ENCODE results near the gene PCCA. TPM values are rescaled to one million over a fixed set of nuclear protein-coding genes. Genes with fewer than 3 reads are reported as not detected.
"Not testable (repeated sequence)": the region's sequence is repeated elsewhere in the genome, so short reads cannot be mapped to it uniquely, and the experiment has no call there.

The PCCA gene
- total RNA-seq, 4 donors from 2014 or later, result 21.2 to 40.9 (median 31.6) TPM

DNA sequence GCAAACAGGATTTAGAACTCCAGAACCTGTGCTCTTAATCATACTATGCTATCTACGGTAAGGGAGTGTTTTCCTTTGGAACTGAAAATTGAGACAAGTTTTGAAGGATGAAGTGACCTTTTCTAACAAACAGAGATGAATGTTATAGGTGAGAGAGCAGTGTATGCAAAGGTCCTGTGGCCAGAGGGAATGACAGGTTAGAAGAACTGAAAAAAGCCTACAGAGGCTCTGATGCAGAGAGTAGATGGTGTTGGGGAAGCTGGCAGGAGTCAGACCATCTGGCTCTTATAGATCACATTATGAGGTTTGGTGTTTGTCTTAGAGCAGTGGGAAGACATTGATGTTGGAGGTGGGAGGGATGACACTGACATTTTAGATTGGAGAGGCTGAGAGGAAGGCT, 2.0 kb downstream of the PCCA start:
- 93% methylated on average over 1 of the region's 1 CpG for WGBS
- no peaks in the 10 kb centered on the region for H3K9me3 ChIP-seq
- no peak overlapping the region for H3K27ac ChIP-seq
- TF ChIP-seq POLR2AphosphoS5 (IDR thresholded peaks at IDR 0.05), result no peak
- TF ChIP-seq, protein P1, sequence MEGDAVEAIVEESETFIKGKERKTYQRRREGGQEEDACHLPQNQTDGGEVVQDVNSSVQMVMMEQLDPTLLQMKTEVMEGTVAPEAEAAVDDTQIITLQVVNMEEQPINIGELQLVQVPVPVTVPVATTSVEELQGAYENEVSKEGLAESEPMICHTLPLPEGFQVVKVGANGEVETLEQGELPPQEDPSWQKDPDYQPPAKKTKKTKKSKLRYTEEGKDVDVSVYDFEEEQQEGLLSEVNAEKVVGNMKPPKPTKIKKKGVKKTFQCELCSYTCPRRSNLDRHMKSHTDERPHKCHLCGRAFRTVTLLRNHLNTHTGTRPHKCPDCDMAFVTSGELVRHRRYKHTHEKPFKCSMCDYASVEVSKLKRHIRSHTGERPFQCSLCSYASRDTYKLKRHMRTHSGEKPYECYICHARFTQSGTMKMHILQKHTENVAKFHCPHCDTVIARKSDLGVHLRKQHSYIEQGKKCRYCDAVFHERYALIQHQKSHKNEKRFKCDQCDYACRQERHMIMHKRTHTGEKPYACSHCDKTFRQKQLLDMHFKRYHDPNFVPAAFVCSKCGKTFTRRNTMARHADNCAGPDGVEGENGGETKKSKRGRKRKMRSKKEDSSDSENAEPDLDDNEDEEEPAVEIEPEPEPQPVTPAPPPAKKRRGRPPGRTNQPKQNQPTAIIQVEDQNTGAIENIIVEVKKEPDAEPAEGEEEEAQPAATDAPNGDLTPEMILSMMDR (IDR thresholded peaks at IDR 0.05), result no peak
- no peak for TF ChIP-seq POLR2A (IDR thresholded peaks at IDR 0.05)
- no peak for TF ChIP-seq EP300 (IDR thresholded peaks at IDR 0.05)
- H3K36me3 ChIP-seq, result no peaks in the 10 kb centered on the region
- no peak overlapping the region for H3K4me3 ChIP-seq
- no peaks in the 10 kb centered on the region for H3K27me3 ChIP-seq
- DNase-seq (ENCODE audit: low spot score in 2 of 2), result no peak
- H3K4me1 ChIP-seq, result peaks cover 24% of the 10 kb centered on the region

DNA sequence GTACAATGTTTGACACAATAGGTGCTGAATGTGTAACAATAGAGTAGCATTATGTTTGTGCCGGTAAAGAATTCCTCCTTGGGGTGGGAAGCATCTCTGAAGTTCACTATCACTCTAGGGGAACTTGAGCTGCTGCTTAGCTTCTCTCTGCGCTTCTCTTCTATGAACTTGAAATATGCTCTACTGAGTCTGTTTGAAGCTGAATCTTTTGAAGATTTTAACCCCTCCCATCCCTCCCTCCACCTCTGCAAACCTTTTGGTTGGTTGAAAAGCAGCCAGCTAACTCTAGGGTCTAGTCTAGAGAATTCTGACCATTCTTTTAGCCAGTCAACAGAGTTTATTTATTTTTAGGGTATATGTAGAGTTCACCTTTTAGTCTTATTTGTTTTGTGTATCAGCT, 2.5 kb downstream of the PCCA start:
- H3K9me3 ChIP-seq, result no peaks in the 10 kb centered on the region
- 75% methylated on average over 2 of the region's 2 CpGs for WGBS
- H3K4me1 ChIP-seq, result peaks cover 24% of the 10 kb centered on the region
- H3K27ac ChIP-seq, result no peak overlapping the region
- no peak for DNase-seq (ENCODE audit: low spot score in 2 of 2)
- H3K4me3 ChIP-seq, result no peak overlapping the region
- H3K36me3 ChIP-seq, result no peaks in the 10 kb centered on the region
- TF ChIP-seq EP300 (IDR thresholded peaks at IDR 0.05) (no peak), POLR2AphosphoS5 (IDR thresholded peaks at IDR 0.05) (no peak), POLR2A (IDR thresholded peaks at IDR 0.05) (no peak)
- TF ChIP-seq, protein P1 (IDR thresholded peaks at IDR 0.05), result no peak
- H3K27me3 ChIP-seq, result no peaks in the 10 kb centered on the region

DNA sequence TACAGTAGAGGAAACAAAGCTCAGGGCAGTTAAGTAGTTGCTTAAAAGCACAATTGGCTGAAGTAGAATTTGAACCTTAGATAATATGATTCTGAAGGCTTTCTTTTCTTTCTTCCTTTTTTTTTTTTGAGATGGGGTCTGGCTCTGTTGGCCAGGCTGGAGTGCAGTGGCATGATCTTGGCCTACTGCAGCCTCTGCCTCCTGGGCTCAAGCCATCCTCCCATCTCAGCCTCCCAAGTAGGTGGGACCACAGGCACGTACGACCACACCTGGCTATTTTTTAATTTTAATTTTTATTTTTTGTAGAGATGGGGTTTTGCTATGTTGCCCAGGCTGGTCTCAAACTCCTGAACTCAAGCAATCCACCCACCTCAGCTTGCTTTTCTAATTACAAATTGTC, 3.4 kb downstream of the PCCA start:
- H3K4me3 ChIP-seq; DNase-seq (ENCODE audit: low spot score in 2 of 2); H3K27me3 ChIP-seq; H3K27ac ChIP-seq; H3K36me3 ChIP-seq; H3K9me3 ChIP-seq: not testable (repeated sequence)
- WGBS, result 96% methylated on average over 2 of the region's 2 CpGs
- peaks cover 24% of the 10 kb centered on the region for H3K4me1 ChIP-seq

DNA sequence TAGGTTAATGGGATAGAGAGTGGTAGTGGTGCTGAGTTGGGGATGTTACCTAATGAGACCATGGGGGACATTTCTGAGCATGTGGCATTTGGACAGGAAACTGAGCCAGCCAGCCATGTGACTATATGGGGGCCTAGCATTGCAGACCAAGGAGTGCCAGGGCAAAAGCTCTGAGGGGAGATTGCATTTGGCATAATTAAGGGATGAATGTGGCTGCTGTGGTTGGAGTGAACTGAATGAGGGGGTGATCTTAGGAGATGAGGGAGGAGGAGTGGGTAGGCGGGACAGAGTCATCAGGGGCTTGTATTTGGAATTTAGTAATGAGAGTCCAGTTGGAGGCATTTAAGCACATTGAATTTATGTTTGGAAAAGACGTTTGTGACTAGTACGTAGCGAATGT, 6.6 kb downstream of the PCCA start:
- Histone ChIP-seq H3K27ac (no peak overlapping the region), H3K4me1 (peaks cover 19% of the 10 kb centered on the region), H3K9me3 (no peaks in the 10 kb centered on the region), H3K27me3 (no peaks in the 10 kb centered on the region), H3K36me3 (no peaks in the 10 kb centered on the region), H3K4me3 (no peak overlapping the region)
- no peak for DNase-seq (ENCODE audit: low spot score in 2 of 2)
- no peak for TF ChIP-seq EP300 (IDR thresholded peaks at IDR 0.05)
- TF ChIP-seq POLR2A (IDR thresholded peaks at IDR 0.05), result no peak
- no peak for TF ChIP-seq POLR2AphosphoS5 (IDR thresholded peaks at IDR 0.05)
- TF ChIP-seq, protein P1 (IDR thresholded peaks at IDR 0.05), result no peak
- WGBS, result 95% methylated on average over 4 of the region's 4 CpGs

DNA sequence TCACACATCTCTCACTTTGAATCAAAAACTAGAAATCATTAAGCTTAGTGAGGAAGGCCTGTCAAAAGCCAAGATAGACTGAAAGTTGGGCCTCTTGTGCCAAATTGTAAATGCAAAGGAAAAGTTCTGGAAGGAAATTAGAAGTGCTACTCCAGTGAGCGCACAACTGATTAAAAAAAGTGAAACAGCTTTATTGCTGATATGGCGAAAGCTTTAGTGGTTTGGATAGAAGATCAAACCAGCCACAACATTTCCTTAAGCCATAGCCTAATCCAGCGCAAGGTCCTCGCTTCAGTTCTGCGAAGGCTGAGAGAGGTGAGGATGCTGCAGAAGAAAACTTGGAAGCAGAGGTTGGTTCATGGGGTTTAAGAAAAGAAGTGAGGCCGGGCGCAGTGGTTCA, 7.6 kb downstream of the PCCA start:
- no peaks in the 10 kb centered on the region for H3K36me3 ChIP-seq
- no peak overlapping the region for H3K27ac ChIP-seq
- WGBS, result 77% methylated on average over 7 of the region's 7 CpGs
- peaks cover 23% of the 10 kb centered on the region for H3K4me1 ChIP-seq
- no peak overlapping the region for H3K4me3 ChIP-seq
- DNase-seq (ENCODE audit: low spot score in 2 of 2), result no peak
- H3K9me3 ChIP-seq, result no peaks in the 10 kb centered on the region
- no peak for TF ChIP-seq POLR2A (IDR thresholded peaks at IDR 0.05)
- TF ChIP-seq, protein P1 (IDR thresholded peaks at IDR 0.05), result no peak
- TF ChIP-seq POLR2AphosphoS5 (IDR thresholded peaks at IDR 0.05), result no peak
- TF ChIP-seq EP300 (IDR thresholded peaks at IDR 0.05), result no peak
- no peaks in the 10 kb centered on the region for H3K27me3 ChIP-seq

DNA sequence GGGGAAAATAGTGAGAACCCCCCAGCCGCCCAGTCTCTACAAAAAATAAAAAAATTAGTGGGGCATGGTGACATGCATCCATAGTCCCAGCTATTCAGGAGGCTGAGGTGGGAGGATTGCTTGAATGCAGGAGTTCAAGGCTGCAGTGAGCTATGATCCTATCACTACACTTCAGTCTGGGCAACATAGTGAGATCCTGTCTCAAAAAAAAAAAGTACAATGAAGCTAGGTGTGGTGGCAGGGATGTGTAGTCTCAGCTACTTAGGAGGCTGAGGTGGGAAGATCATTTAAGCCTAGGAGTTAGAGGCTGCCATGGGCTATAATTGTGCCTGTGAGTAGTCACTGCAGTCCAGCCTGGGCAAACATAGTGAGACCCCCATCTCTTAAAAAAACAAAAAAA, 8.9 kb downstream of the PCCA start:
- Histone ChIP-seq H3K27ac (no peak overlapping the region), H3K27me3 (no peaks in the 10 kb centered on the region), H3K4me3 (no peak overlapping the region), H3K4me1 (peaks cover 25% of the 10 kb centered on the region), H3K9me3 (no peaks in the 10 kb centered on the region), H3K36me3 (no peaks in the 10 kb centered on the region)
- WGBS, result 86% methylated on average over 1 of the region's 1 CpG
- DNase-seq (ENCODE audit: low spot score in 2 of 2), result no peak
- TF ChIP-seq POLR2A (IDR thresholded peaks at IDR 0.05) (no peak), POLR2AphosphoS5 (IDR thresholded peaks at IDR 0.05) (no peak), EP300 (IDR thresholded peaks at IDR 0.05) (no peak)
- TF ChIP-seq, protein P1 (IDR thresholded peaks at IDR 0.05), result no peak

All from suprapubic skin (tissue), 4 donors.